ENCODE data around the gene EBI3.

The EBI3 gene

DNA sequence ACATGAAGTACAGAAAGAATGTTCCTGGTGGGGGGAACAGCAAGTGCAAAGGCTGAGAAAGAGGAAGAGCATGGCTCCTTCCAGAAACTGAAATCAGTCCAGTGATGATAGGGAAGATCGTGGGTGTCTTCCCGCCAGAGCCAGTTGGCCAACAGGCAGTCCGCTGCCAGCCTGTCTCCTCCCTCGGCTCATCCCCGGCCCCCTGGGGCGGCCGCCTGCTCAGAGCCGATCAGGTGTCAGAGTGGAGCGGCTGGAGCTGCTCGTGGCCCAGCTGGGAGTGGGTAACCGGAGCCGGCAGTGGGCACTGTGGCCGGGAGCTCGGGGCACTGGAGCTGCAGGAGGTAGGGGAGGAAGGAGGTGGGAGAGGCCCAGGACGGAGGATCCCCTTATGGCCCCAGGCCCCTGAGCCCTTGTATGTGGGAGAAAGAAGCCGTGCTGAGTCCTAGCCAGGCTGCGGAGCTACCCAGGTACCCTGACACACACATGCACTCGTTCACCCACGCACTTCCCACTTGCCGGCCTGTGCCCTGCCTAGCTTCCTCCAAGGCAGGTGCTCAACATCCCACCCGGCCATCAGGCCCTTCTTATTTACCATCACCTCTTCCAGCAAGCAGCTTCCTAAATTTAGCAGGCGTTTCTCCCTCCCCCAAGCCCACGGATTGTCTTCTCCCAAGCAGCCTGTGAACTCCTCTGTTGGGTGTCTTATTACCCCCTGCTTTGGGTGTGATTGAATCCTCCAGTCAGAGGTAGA is 45.2 kb upstream of the EBI3 start:
- TF ChIP-seq ZFP30 (CRISPR knock-in tag; IDR thresholded peaks at IDR 0.05) (no peak), BACH2 (CRISPR knock-in tag; IDR thresholded peaks at IDR 0.05; ENCODE audit: borderline replicate concordance) (no peak), ISL1 (CRISPR knock-in tag; IDR thresholded peaks at IDR 0.05) (no peak), GLIS3 (CRISPR knock-in tag; IDR thresholded peaks at IDR 0.05) (no peak), ZNF70 (CRISPR knock-in tag; IDR thresholded peaks at IDR 0.05) (no peak), POU6F1 (CRISPR knock-in tag; IDR thresholded peaks at IDR 0.05; ENCODE audit: borderline replicate concordance, low read depth) (no peak), CSDC2 (CRISPR knock-in tag; IDR thresholded peaks at IDR 0.05) (no peak), OSR1 (CRISPR knock-in tag; IDR thresholded peaks at IDR 0.05) (no peak), ZFP3 (CRISPR knock-in tag; IDR thresholded peaks at IDR 0.05) (no peak), ESRRG (CRISPR knock-in tag; IDR thresholded peaks at IDR 0.05) (no peak), TCF4 (CRISPR knock-in tag; IDR thresholded peaks at IDR 0.05; ENCODE audit: borderline replicate concordance) (no peak), TSHZ2 (CRISPR knock-in tag; IDR thresholded peaks at IDR 0.05) (no peak), TOX (CRISPR knock-in tag; IDR thresholded peaks at IDR 0.05; ENCODE audit: borderline replicate concordance) (no peak), SNAI2 (CRISPR knock-in tag; IDR thresholded peaks at IDR 0.05) (no peak), CREB5 (CRISPR knock-in tag; IDR thresholded peaks at IDR 0.05; ENCODE audit: low read depth) (no peak), PPARA (CRISPR knock-in tag; IDR thresholded peaks at IDR 0.05; ENCODE audit: borderline replicate concordance) (no peak), ZNF8 (CRISPR knock-in tag; IDR thresholded peaks at IDR 0.05) (no peak), ZC3H10 (CRISPR knock-in tag; IDR thresholded peaks at IDR 0.05) (no peak)
- TF ChIP-seq, protein P1, sequence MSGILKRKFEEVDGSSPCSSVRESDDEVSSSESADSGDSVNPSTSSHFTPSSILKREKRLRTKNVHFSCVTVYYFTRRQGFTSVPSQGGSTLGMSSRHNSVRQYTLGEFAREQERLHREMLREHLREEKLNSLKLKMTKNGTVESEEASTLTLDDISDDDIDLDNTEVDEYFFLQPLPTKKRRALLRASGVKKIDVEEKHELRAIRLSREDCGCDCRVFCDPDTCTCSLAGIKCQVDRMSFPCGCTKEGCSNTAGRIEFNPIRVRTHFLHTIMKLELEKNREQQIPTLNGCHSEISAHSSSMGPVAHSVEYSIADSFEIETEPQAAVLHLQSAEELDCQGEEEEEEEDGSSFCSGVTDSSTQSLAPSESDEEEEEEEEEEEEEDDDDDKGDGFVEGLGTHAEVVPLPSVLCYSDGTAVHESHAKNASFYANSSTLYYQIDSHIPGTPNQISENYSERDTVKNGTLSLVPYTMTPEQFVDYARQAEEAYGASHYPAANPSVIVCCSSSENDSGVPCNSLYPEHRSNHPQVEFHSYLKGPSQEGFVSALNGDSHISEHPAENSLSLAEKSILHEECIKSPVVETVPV (CRISPR knock-in tag; IDR thresholded peaks at IDR 0.05), result no peak
- ATAC-seq, result no peak

DNA sequence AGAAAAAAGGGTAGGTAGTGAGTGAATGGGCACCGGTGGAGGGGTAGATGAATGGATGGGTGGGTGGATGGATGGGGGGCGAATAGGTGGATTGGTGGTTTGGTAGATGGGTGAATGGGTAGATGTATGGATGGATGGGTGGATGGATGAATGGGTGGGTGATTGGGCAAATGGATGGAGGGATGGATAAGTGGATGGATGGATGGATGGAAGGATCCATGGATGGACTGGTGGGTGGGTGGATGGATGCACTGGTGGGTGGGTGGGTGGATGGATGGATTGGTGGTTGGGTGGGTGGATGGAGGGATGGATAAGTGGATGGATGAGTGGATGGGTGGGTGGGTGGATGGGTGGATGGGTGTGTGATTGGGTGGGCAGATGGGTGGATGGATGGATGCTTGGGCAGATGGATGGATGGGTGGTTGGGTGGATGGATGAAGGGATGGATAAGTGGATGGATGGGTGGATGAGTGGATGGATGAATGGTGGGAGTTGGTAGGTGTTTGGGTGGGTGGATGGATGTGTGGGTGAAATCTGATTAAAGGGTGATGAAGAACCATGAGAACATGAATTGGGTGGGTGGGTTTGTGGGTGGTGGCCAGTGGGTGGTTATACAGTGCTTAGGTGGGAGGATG is 44.5 kb upstream of the EBI3 start:
- TF ChIP-seq ZNF565 (CRISPR knock-in tag; conservative IDR thresholded peaks at IDR 0.05; ENCODE audit: low read depth) (no peak), CSDC2 (CRISPR knock-in tag; IDR thresholded peaks at IDR 0.05) (no peak), ZFP30 (CRISPR knock-in tag; IDR thresholded peaks at IDR 0.05) (no peak), GLIS3 (CRISPR knock-in tag; IDR thresholded peaks at IDR 0.05) (no peak), POU6F1 (CRISPR knock-in tag; IDR thresholded peaks at IDR 0.05; ENCODE audit: borderline replicate concordance, low read depth) (no peak), PPARA (CRISPR knock-in tag; IDR thresholded peaks at IDR 0.05; ENCODE audit: borderline replicate concordance) (no peak), ZFP3 (CRISPR knock-in tag; IDR thresholded peaks at IDR 0.05) (no peak), RARB (CRISPR knock-in tag; IDR thresholded peaks at IDR 0.05) (no peak), OSR1 (CRISPR knock-in tag; IDR thresholded peaks at IDR 0.05) (no peak), ESRRG (CRISPR knock-in tag; IDR thresholded peaks at IDR 0.05) (no peak), ZC3H10 (CRISPR knock-in tag; IDR thresholded peaks at IDR 0.05) (no peak), ARNTL (CRISPR knock-in tag; IDR thresholded peaks at IDR 0.05; ENCODE audit: borderline replicate concordance, low read depth) (no peak), ISL1 (CRISPR knock-in tag; IDR thresholded peaks at IDR 0.05) (no peak), ZNF8 (CRISPR knock-in tag; IDR thresholded peaks at IDR 0.05) (no peak), ZNF70 (CRISPR knock-in tag; IDR thresholded peaks at IDR 0.05) (no peak)
- TF ChIP-seq, protein P1 (CRISPR knock-in tag; IDR thresholded peaks at IDR 0.05), result no peak
- ATAC-seq, result no peak
